HepG2 (cell line): ENCODE measurements around the gene RAD51D. TPM values are rescaled to one million over a fixed set of nuclear protein-coding genes. Genes with fewer than 3 reads are reported as not detected.

ENCODE experiments used
- polyA plus RNA-seq, 8 experiments: library from polyadenylated mRNA; depleted of rRNA in 3 of 8; stranded (reverse) in 7 of 8; unstranded in 1 of 8; fragments of >200 nt; fragmentation: Illumina TruSeq in 4 of 8; extraction: Trizol in 4 of 8; gene quantifications; 2 replicates each; pipeline versions ENCODE4 v1.2.1 to v1.2.3, GENCODE V29; 2011 to 2016; ENCODE audit warnings: low read depth in 4 of 8, missing spikeins in 1 of 8, mixed read lengths in 1 of 8; ENCODE audit not compliant: insufficient read depth in 1 of 8
- small RNA-seq, 3 experiments: library from RNA; depleted of rRNA; stranded (forward); fragments of <200 nt; gene quantifications; one replicate each; pipeline ENCODE3, GENCODE V24; 2012; ENCODE audit warnings: low read depth in 2 of 3, low replicate concordance in 1 of 3; ENCODE audit not compliant: insufficient read length in 3 of 3, insufficient read depth in 2 of 3
- total RNA-seq, 5 experiments: library from RNA; depleted of rRNA; stranded (reverse); fragments of >200 nt; fragmentation: Illumina TruSeq; extraction: Trizol; gene quantifications; 2 replicates each; pipeline ENCODE4 v1.2.3, GENCODE V29; 2016; ENCODE audit warnings: low read depth in 1 of 5

RAD51D gene
- total and polyA plus RNA-seq, 2 of the 13 experiments (the other 11 are each of a cell fraction or from before 2014, with no cell fraction given), result 6.7 to 13.1 TPM

Small RNA genes within 50 kb of the gene (small RNA-seq; reads per million reads assigned to genes)
- 0 reads per million in 3 experiments for gene AC004223.1
- 0 reads per million in 3 experiments for gene RNU6-840P

Other genes starting within 250 kb of the RAD51D start
- 1.1 and 1.4 TPM in 2 replicates for gene CCT6B, start 158.4 kb downstream of the RAD51D start, total RNA-seq (2016; rRNA removed; fragmentation: Illumina TruSeq; extraction: Trizol)
- 0.41 and 0.46 TPM in 2 replicates for gene CCT6B, start 158.4 kb downstream of the RAD51D start, polyA plus RNA-seq (2011; rRNA removed)
- 18.9 and 19.0 TPM in 2 replicates for gene ZNF830, start 158.3 kb downstream of the RAD51D start, total RNA-seq (2016; rRNA removed; fragmentation: Illumina TruSeq; extraction: Trizol)
- gene ZNF830, start 158.3 kb downstream of the RAD51D start, polyA plus RNA-seq (2011; rRNA removed), result 4.7 and 6.1 TPM in 2 replicates
- gene LIG3, start 139.3 kb downstream of the RAD51D start, total RNA-seq (2016; rRNA removed; fragmentation: Illumina TruSeq; extraction: Trizol), result 34.5 and 36.2 TPM in 2 replicates
- 23.7 and 34.4 TPM in 2 replicates for gene LIG3, start 139.3 kb downstream of the RAD51D start, polyA plus RNA-seq (2011; rRNA removed)
- gene RFFL, start 56.2 kb downstream of the RAD51D start, total RNA-seq (2016; rRNA removed; fragmentation: Illumina TruSeq; extraction: Trizol), result 24.3 and 36.7 TPM in 2 replicates
- 45.0 and 48.6 TPM in 2 replicates for gene RFFL, start 56.2 kb downstream of the RAD51D start, polyA plus RNA-seq (2011; rRNA removed)
- not detected in 2 replicates for gene FNDC8, start 1.8 kb upstream of the RAD51D start, total RNA-seq (2016; rRNA removed; fragmentation: Illumina TruSeq; extraction: Trizol)
- gene FNDC8, start 1.8 kb upstream of the RAD51D start, polyA plus RNA-seq (2011; rRNA removed), result not detected in 2 replicates
- 34.5 and 35.5 TPM in 2 replicates for gene NLE1, start 22.4 kb upstream of the RAD51D start, total RNA-seq (2016; rRNA removed; fragmentation: Illumina TruSeq; extraction: Trizol)
- gene NLE1, start 22.4 kb upstream of the RAD51D start, polyA plus RNA-seq (2011; rRNA removed), result 20.3 and 21.4 TPM in 2 replicates
- gene UNC45B, start 28.0 kb upstream of the RAD51D start, total RNA-seq (2016; rRNA removed; fragmentation: Illumina TruSeq; extraction: Trizol), result not detected in 2 replicates
- gene UNC45B, start 28.0 kb upstream of the RAD51D start, polyA plus RNA-seq (2011; rRNA removed), result 0.01 TPM in 1 of 2 replicates, not detected in the other
- gene SLC35G3, start 74.5 kb upstream of the RAD51D start, total RNA-seq (2016; rRNA removed; fragmentation: Illumina TruSeq; extraction: Trizol), result not detected in 2 replicates
- gene SLC35G3, start 74.5 kb upstream of the RAD51D start, polyA plus RNA-seq (2011; rRNA removed), result not detected in 2 replicates
- 0.35 and 0.70 TPM in 2 replicates for gene SLFN5, start 123.2 kb upstream of the RAD51D start, total RNA-seq (2016; rRNA removed; fragmentation: Illumina TruSeq; extraction: Trizol)
- gene SLFN5, start 123.2 kb upstream of the RAD51D start, polyA plus RNA-seq (2011; rRNA removed), result 0.22 and 0.25 TPM in 2 replicates